ENCODE results near the gene PTCH2.

Gene PTCH2

GRCh38 chr1:44777547-44777946 lies 65.5 kb downstream of the PTCH2 start:
- TF ChIP-seq CSDC2 (CRISPR knock-in tag; IDR thresholded peaks at IDR 0.05) (no peak), ZNF70 (CRISPR knock-in tag; IDR thresholded peaks at IDR 0.05) (no peak), ZNF8 (CRISPR knock-in tag; IDR thresholded peaks at IDR 0.05) (no peak), SNAI2 (CRISPR knock-in tag; IDR thresholded peaks at IDR 0.05) (no peak), TCF4 (CRISPR knock-in tag; IDR thresholded peaks at IDR 0.05; ENCODE audit: borderline replicate concordance) (no peak), ZFP3 (CRISPR knock-in tag; IDR thresholded peaks at IDR 0.05) (no peak), TOX (CRISPR knock-in tag; IDR thresholded peaks at IDR 0.05; ENCODE audit: borderline replicate concordance) (no peak), GLIS3 (CRISPR knock-in tag; IDR thresholded peaks at IDR 0.05) (no peak), PPARA (CRISPR knock-in tag; IDR thresholded peaks at IDR 0.05; ENCODE audit: borderline replicate concordance) (no peak), ISL1 (CRISPR knock-in tag; IDR thresholded peaks at IDR 0.05) (no peak), BACH2 (CRISPR knock-in tag; IDR thresholded peaks at IDR 0.05; ENCODE audit: borderline replicate concordance) (no peak), ZC3H10 (CRISPR knock-in tag; IDR thresholded peaks at IDR 0.05) (no peak)
- TF ChIP-seq, protein P1, sequence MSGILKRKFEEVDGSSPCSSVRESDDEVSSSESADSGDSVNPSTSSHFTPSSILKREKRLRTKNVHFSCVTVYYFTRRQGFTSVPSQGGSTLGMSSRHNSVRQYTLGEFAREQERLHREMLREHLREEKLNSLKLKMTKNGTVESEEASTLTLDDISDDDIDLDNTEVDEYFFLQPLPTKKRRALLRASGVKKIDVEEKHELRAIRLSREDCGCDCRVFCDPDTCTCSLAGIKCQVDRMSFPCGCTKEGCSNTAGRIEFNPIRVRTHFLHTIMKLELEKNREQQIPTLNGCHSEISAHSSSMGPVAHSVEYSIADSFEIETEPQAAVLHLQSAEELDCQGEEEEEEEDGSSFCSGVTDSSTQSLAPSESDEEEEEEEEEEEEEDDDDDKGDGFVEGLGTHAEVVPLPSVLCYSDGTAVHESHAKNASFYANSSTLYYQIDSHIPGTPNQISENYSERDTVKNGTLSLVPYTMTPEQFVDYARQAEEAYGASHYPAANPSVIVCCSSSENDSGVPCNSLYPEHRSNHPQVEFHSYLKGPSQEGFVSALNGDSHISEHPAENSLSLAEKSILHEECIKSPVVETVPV (CRISPR knock-in tag; IDR thresholded peaks at IDR 0.05), result no peak
- TF ChIP-seq, protein P2, sequence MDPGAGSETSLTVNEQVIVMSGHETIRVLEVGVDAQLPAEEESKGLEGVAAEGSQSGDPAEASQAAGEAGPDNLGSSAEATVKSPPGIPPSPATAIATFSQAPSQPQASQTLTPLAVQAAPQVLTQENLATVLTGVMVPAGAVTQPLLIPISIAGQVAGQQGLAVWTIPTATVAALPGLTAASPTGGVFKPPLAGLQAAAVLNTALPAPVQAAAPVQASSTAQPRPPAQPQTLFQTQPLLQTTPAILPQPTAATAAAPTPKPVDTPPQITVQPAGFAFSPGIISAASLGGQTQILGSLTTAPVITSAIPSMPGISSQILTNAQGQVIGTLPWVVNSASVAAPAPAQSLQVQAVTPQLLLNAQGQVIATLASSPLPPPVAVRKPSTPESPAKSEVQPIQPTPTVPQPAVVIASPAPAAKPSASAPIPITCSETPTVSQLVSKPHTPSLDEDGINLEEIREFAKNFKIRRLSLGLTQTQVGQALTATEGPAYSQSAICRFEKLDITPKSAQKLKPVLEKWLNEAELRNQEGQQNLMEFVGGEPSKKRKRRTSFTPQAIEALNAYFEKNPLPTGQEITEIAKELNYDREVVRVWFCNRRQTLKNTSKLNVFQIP (CRISPR knock-in tag; IDR thresholded peaks at IDR 0.05; ENCODE audit: borderline replicate concordance, low read depth), result no peak
- TF ChIP-seq, protein P3, sequence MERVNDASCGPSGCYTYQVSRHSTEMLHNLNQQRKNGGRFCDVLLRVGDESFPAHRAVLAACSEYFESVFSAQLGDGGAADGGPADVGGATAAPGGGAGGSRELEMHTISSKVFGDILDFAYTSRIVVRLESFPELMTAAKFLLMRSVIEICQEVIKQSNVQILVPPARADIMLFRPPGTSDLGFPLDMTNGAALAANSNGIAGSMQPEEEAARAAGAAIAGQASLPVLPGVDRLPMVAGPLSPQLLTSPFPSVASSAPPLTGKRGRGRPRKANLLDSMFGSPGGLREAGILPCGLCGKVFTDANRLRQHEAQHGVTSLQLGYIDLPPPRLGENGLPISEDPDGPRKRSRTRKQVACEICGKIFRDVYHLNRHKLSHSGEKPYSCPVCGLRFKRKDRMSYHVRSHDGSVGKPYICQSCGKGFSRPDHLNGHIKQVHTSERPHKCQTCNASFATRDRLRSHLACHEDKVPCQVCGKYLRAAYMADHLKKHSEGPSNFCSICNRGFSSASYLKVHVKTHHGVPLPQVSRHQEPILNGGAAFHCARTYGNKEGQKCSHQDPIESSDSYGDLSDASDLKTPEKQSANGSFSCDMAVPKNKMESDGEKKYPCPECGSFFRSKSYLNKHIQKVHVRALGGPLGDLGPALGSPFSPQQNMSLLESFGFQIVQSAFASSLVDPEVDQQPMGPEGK (CRISPR knock-in tag; IDR thresholded peaks at IDR 0.05; ENCODE audit: borderline replicate concordance), result no peak
- no peak for ATAC-seq

GRCh38 chr1:44776730-44777068 lies 66.4 kb downstream of the PTCH2 start:
- TF ChIP-seq ZC3H10 (CRISPR knock-in tag; IDR thresholded peaks at IDR 0.05) (no peak), ZNF565 (CRISPR knock-in tag; conservative IDR thresholded peaks at IDR 0.05; ENCODE audit: low read depth) (no peak), PPARA (CRISPR knock-in tag; IDR thresholded peaks at IDR 0.05; ENCODE audit: borderline replicate concordance) (no peak), ISL1 (CRISPR knock-in tag; IDR thresholded peaks at IDR 0.05) (no peak), OSR1 (CRISPR knock-in tag; IDR thresholded peaks at IDR 0.05) (no peak), BACH2 (CRISPR knock-in tag; IDR thresholded peaks at IDR 0.05; ENCODE audit: borderline replicate concordance) (no peak), RARB (CRISPR knock-in tag; IDR thresholded peaks at IDR 0.05) (no peak), TCF4 (CRISPR knock-in tag; IDR thresholded peaks at IDR 0.05; ENCODE audit: borderline replicate concordance) (no peak), ZFP3 (CRISPR knock-in tag; IDR thresholded peaks at IDR 0.05) (no peak), ESRRG (CRISPR knock-in tag; IDR thresholded peaks at IDR 0.05) (no peak), TOX (CRISPR knock-in tag; IDR thresholded peaks at IDR 0.05; ENCODE audit: borderline replicate concordance) (no peak), ZNF8 (CRISPR knock-in tag; IDR thresholded peaks at IDR 0.05) (no peak), SNAI2 (CRISPR knock-in tag; IDR thresholded peaks at IDR 0.05) (no peak), ZFP30 (CRISPR knock-in tag; IDR thresholded peaks at IDR 0.05) (no peak), GLIS3 (CRISPR knock-in tag; IDR thresholded peaks at IDR 0.05) (no peak)
- TF ChIP-seq, protein P1 (CRISPR knock-in tag; IDR thresholded peaks at IDR 0.05), result no peak
- TF ChIP-seq, protein P3 (CRISPR knock-in tag; IDR thresholded peaks at IDR 0.05; ENCODE audit: borderline replicate concordance), result no peak
- TF ChIP-seq, protein P4, sequence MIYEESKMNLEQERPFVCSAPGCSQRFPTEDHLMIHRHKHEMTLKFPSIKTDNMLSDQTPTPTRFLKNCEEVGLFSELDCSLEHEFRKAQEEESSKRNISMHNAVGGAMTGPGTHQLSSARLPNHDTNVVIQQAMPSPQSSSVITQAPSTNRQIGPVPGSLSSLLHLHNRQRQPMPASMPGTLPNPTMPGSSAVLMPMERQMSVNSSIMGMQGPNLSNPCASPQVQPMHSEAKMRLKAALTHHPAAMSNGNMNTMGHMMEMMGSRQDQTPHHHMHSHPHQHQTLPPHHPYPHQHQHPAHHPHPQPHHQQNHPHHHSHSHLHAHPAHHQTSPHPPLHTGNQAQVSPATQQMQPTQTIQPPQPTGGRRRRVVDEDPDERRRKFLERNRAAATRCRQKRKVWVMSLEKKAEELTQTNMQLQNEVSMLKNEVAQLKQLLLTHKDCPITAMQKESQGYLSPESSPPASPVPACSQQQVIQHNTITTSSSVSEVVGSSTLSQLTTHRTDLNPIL (CRISPR knock-in tag; IDR thresholded peaks at IDR 0.05; ENCODE audit: low read depth), result no peak
- TF ChIP-seq, protein P2 (CRISPR knock-in tag; IDR thresholded peaks at IDR 0.05; ENCODE audit: borderline replicate concordance, low read depth), result no peak
- ATAC-seq, result no peak
